ENCODE data around the gene ATP10B. TPM values are rescaled to one million over a fixed set of nuclear protein-coding genes. Genes with fewer than 3 reads are reported as not detected.

ATP10B gene
- total RNA-seq, 6 experiments from 2014 or later, result 0.06 to 1.4 (median 0.51) TPM; not detected in 3

DNA sequence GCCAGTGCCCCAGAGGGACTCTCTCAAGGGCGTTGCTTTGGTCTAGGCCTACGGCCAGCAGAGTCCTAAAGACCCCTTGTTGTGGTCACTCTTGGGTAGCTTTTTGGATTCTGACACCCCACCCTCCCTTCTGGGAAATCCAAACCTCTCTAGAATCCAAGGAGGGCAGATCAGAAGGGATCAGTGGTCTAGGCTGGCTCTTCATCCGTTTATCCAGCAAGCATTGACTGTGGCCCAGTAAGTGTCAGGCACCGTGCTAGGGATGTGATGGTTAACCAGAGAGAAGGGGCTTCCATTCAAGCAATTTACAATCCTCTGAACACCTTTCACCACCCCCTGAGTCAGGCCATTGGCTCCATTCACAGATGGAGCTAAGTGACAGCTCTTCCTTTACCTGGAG, 249.3 kb downstream of the ATP10B start:
- Histone ChIP-seq H3K4me3 (no peak overlapping the region), H3K9me3 (no peaks in the 10 kb centered on the region), H3K4me1 (no peaks in the 10 kb centered on the region), H3K27ac (no peak overlapping the region), H3K36me3 (no peaks in the 10 kb centered on the region), H3K27me3 (no peaks in the 10 kb centered on the region)
- ATAC-seq (no peak), DNase-seq (no peak)
- TF ChIP-seq POLR2A (IDR thresholded peaks at IDR 0.05) (no peak), CTCF (IDR thresholded peaks at IDR 0.05) (no peak)
- intact Hi-C loops (cut with DNase I), result no loop called here
- WGBS (ENCODE audit: insufficient coverage, low coverage, low lambda C conversion rate, missing lambda C conversion rate), result 100% methylated on average over 1 of the region's 4 CpGs

GRCh38 chr5:160601046-160601445, 251.0 kb downstream of the ATP10B start:
- Histone ChIP-seq H3K27me3 (no peaks in the 10 kb centered on the region), H3K36me3 (no peaks in the 10 kb centered on the region), H3K4me1 (no peaks in the 10 kb centered on the region), H3K27ac (no peak overlapping the region), H3K4me3 (no peak overlapping the region), H3K9me3 (no peaks in the 10 kb centered on the region)
- intact Hi-C loops (cut with DNase I), result no loop called here
- ATAC-seq (no peak), DNase-seq (no peak)
- 75% methylated on average over 1 of the region's 1 CpG for WGBS (ENCODE audit: insufficient coverage, low coverage, low lambda C conversion rate, missing lambda C conversion rate)
- TF ChIP-seq POLR2A (IDR thresholded peaks at IDR 0.05) (no peak), CTCF (IDR thresholded peaks at IDR 0.05) (no peak)

DNA sequence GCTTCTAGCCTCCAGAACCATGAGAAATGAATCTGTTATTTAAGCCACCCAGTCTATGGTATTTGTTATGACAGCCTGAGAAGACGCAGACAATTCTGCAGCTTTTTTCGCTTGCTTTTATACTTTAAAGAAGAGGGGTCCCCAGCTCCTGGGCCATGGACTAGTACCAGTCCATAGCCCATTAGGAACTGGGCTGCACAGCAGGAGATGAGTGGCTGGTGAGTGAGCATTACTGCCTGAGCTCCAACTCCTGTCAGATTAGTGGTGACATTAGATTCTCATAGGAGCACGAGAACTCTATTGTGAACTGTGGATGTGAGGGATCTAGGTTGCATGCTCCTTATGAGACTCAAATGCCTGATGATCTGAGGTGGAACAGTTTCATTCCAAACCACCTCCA, 278.7 kb downstream of the ATP10B start:
- no peak for ATAC-seq
- 75% methylated on average over 2 of the region's 3 CpGs for WGBS (ENCODE audit: insufficient coverage, low coverage, low lambda C conversion rate, missing lambda C conversion rate)
- DNase-seq, result no peak
- H3K27ac ChIP-seq, result no peak overlapping the region
- H3K9me3 ChIP-seq, result no peaks in the 10 kb centered on the region
- no peaks in the 10 kb centered on the region for H3K27me3 ChIP-seq
- H3K4me1 ChIP-seq, result no peaks in the 10 kb centered on the region
- no peak for TF ChIP-seq POLR2A (IDR thresholded peaks at IDR 0.05)
- no peak for TF ChIP-seq CTCF (IDR thresholded peaks at IDR 0.05)
- intact Hi-C loops (cut with DNase I), result no loop called here
- H3K4me3 ChIP-seq, result no peak overlapping the region
- H3K36me3 ChIP-seq, result no peaks in the 10 kb centered on the region

- TF ChIP-seq POLR2A (IDR thresholded peaks at IDR 0.05), result no peak
- no peak for TF ChIP-seq CTCF (IDR thresholded peaks at IDR 0.05)
- WGBS (ENCODE audit: insufficient coverage, low coverage, low lambda C conversion rate, missing lambda C conversion rate), result 55% methylated on average over 4 of the region's 4 CpGs
- no peak for ATAC-seq
These were observed 284.8 kb downstream of the ATP10B start for GRCh38 chr5:160567031-160567705.

More at GRCh38 chr5:160567031-160567705, 284.8 kb downstream of the ATP10B start:
- intact Hi-C loops (cut with DNase I), result no loop called here
- no peaks in the 10 kb centered on the region for H3K36me3 ChIP-seq
- no peak overlapping the region for H3K27ac ChIP-seq
- DNase-seq, result no peak
- H3K9me3 ChIP-seq, result no peaks in the 10 kb centered on the region
- no peak overlapping the region for H3K4me3 ChIP-seq
- no peaks in the 10 kb centered on the region for H3K4me1 ChIP-seq
- H3K27me3 ChIP-seq, result no peaks in the 10 kb centered on the region
